BE2C (cell line): ENCODE data around the gene SLC44A1.
"Not testable (repeated sequence)": the region's sequence is repeated elsewhere in the genome, so short reads cannot be mapped to it uniquely, and the experiment has no call there.

Experiments used
- DNase-seq: peaks from one replicate; pipeline ENCODE4 v3.0.0-alpha.2; 2020
- H3K27me3 ChIP-seq: fragments of 250-450 bp; sonication (Bioruptor Pico); 2 replicates; pipeline ENCODE4 v1.5.1; 2020; ENCODE audit warnings: mild to moderate bottlenecking
- H3K36me3 ChIP-seq: fragments of 250-450 bp; sonication (Bioruptor Pico); 2 replicates; pipeline ENCODE4 v1.5.1; 2020; ENCODE audit warnings: mild to moderate bottlenecking
- H3K4me1 ChIP-seq: fragments of 250-450 bp; sonication (Bioruptor Pico); 2 replicates; pipeline ENCODE4 v1.5.1; 2020
- H3K4me3 ChIP-seq: 2 replicates; pipeline ENCODE4 v1.5.1; 2011; ENCODE audit warnings: low read depth, low read length
- H3K9me3 ChIP-seq: fragments of 250-450 bp; sonication (Bioruptor Pico); 2 replicates; pipeline ENCODE4 v1.5.1; 2020
- CTCF ChIP-seq: IDR thresholded peaks from 2 replicates; pipeline ENCODE4 v1.5.1; 2012; ENCODE audit warnings: mild to moderate bottlenecking, low read depth, low read length

SLC44A1 gene

GRCh38 chr9:105252405-105252756 lies 7.9 kb downstream of the SLC44A1 start:
- DNase-seq, result no peak
- TF ChIP-seq CTCF, result no peak
- Histone ChIP-seq H3K27me3 (peaks cover 4% of the 10 kb centered on the region; the same call in 1 of the 2 replicates), H3K36me3 (no peaks in the 10 kb centered on the region), H3K9me3 (no peaks in the 10 kb centered on the region), H3K4me1 (no peaks in the 10 kb centered on the region), H3K4me3 (no peak overlapping the region)

GRCh38 chr9:105254226-105254625 lies 9.8 kb downstream of the SLC44A1 start:
- DNase-seq, result no peak
- no peaks in the 10 kb centered on the region for H3K27me3 ChIP-seq
- no peak overlapping the region for H3K4me3 ChIP-seq
- no peaks in the 10 kb centered on the region for H3K36me3 ChIP-seq
- no peaks in the 10 kb centered on the region for H3K9me3 ChIP-seq
- no peaks in the 10 kb centered on the region for H3K4me1 ChIP-seq
- TF ChIP-seq CTCF, result no peak

- Histone ChIP-seq H3K9me3 (no peaks in the 10 kb centered on the region), H3K36me3 (no peaks in the 10 kb centered on the region), H3K4me1 (no peaks in the 10 kb centered on the region), H3K4me3 (no peak overlapping the region), H3K27me3 (no peaks in the 10 kb centered on the region)
- no peak for TF ChIP-seq CTCF
- DNase-seq, result no peak
Measured at GRCh38 chr9:105255421-105255820, 11.0 kb downstream of the SLC44A1 start.

GRCh38 chr9:105256569-105256968 lies 12.1 kb downstream of the SLC44A1 start:
- H3K4me3 ChIP-seq, H3K4me1 ChIP-seq, H3K9me3 ChIP-seq, H3K27me3 ChIP-seq, H3K36me3 ChIP-seq, DNase-seq: not testable (repeated sequence)

GRCh38 chr9:105257809-105258208 lies 13.4 kb downstream of the SLC44A1 start:
- Histone ChIP-seq H3K4me1 (no peaks in the 10 kb centered on the region), H3K4me3 (no peak overlapping the region), H3K36me3 (no peaks in the 10 kb centered on the region), H3K9me3 (no peaks in the 10 kb centered on the region), H3K27me3 (no peaks in the 10 kb centered on the region)
- no peak for DNase-seq
- TF ChIP-seq CTCF, result no peak

- DNase-seq, result no peak
- Histone ChIP-seq H3K36me3 (no peaks in the 10 kb centered on the region), H3K27me3 (no peaks in the 10 kb centered on the region), H3K9me3 (no peaks in the 10 kb centered on the region), H3K4me1 (no peaks in the 10 kb centered on the region), H3K4me3 (no peak overlapping the region)
- TF ChIP-seq CTCF, result no peak
Measured at GRCh38 chr9:105258225-105258737, 13.8 kb downstream of the SLC44A1 start.

GRCh38 chr9:105259274-105259673 lies 14.8 kb downstream of the SLC44A1 start:
- no peak for DNase-seq
- no peak for TF ChIP-seq CTCF
- no peaks in the 10 kb centered on the region for H3K27me3 ChIP-seq
- H3K4me3 ChIP-seq, result no peak overlapping the region
- H3K4me1 ChIP-seq, result no peaks in the 10 kb centered on the region
- H3K9me3 ChIP-seq, result no peaks in the 10 kb centered on the region
- H3K36me3 ChIP-seq, result no peaks in the 10 kb centered on the region
